Measurements from ENCODE around the gene ICA1. TPM values are rescaled to one million over a fixed set of nuclear protein-coding genes. Genes with fewer than 3 reads are reported as not detected.

ICA1 gene
- total RNA-seq, 4 donors from 2014 or later = 4.1 to 7.4 (median 5.8) TPM

DNA sequence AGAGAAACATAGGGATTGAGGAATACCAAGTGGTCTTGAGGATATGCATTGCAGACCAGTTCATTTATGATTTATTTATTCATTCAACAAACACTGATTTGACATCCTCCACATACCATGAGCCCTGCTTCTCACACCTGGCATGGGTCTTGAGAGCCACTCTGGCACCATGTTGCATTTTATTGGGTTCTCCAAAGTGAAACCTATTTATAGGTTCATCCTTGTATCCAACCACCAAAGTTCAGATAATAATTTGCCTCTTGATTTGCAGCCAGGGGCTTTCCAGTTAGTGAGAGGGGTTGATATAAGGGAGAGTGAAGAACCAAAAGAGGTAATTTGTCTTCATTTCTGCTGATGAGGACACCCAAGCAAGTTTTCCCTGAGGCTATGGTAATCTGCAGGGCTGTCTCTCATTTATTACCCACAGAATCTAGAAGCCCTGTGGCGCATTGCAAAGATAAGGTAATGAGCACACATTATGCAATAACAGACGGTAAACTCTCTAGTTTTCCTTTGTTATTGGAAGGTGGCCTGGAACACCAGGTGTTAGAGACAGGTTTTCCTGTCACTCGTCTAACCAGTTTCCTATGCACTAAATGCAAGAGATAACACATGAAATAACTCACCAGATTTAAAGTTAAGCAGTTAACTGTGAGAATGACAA lies 28.8 kb upstream of the ICA1 start:
- WGBS = 40% methylated on average over 3 of the region's 3 CpGs
- intact Hi-C loops (cut with DNase I) = no loop called here
- no peaks in the 10 kb centered on the region for H3K9me3 ChIP-seq
- TF ChIP-seq EP300 (IDR thresholded peaks at IDR 0.05) (no peak), POLR2A (IDR thresholded peaks at IDR 0.05; ENCODE audit: low read depth) (no peak), CTCF (IDR thresholded peaks at IDR 0.05) (no peak)
- no peak for DNase-seq (ENCODE audit: extremely low spot score)
- H3K4me1 ChIP-seq = no peaks in the 10 kb centered on the region
- H3K27ac ChIP-seq (replicated peaks in 1 of 4) = no peak overlapping the region
- H3K36me3 ChIP-seq = no peaks in the 10 kb centered on the region
- H3K27me3 ChIP-seq = no peaks in the 10 kb centered on the region
- no peak overlapping the region for H3K4me3 ChIP-seq

GRCh38 chr7:8286118-8286517 lies 24.2 kb upstream of the ICA1 start:
- H3K4me1 ChIP-seq = peaks cover 0 to 3% (median 0%) of the 10 kb centered on the region in 4 donors
- intact Hi-C loops (cut with DNase I) = no loop called here
- H3K27ac ChIP-seq (replicated peaks in 1 of 4) = no peak overlapping the region
- no peak for DNase-seq (ENCODE audit: extremely low spot score)
- H3K27me3 ChIP-seq = no peaks in the 10 kb centered on the region
- H3K9me3 ChIP-seq = no peaks in the 10 kb centered on the region
- no peak for TF ChIP-seq POLR2A (IDR thresholded peaks at IDR 0.05; ENCODE audit: low read depth)
- TF ChIP-seq POLR2AphosphoS5 (IDR thresholded peaks at IDR 0.05) = no peak
- no peak for TF ChIP-seq EP300 (IDR thresholded peaks at IDR 0.05)
- TF ChIP-seq CTCF (IDR thresholded peaks at IDR 0.05) = no peak
- H3K4me3 ChIP-seq = no peak overlapping the region
- H3K36me3 ChIP-seq = no peaks in the 10 kb centered on the region
- WGBS = 88% methylated on average over 2 of the region's 2 CpGs

GRCh38 chr7:8285155-8285554 lies 23.2 kb upstream of the ICA1 start:
- Histone ChIP-seq H3K27ac (replicated peaks in 1 of 4) (no peak overlapping the region), H3K9me3 (no peaks in the 10 kb centered on the region)

DNA sequence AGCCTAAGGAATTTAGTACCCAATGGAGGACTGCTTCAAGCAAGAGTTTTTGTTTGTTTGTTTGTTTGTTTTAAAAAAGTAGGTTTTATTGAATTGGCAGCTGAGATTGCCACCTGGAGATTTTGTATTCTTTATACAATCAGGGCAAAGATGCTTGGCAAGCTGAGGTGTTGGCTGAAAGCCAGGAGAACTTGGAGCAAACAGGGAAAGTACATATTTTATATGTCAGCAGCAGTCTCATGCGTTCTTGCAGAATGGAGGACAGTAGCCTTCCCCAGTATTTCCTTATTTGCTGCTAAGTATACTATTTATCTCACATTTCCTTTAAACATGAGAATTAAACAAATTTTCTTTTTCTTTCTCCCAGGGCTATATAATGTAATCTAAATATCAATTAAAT lies 22.6 kb upstream of the ICA1 start:
- DNase-seq (ENCODE audit: extremely low spot score) = no peak
- Histone ChIP-seq H3K4me3 (no peak overlapping the region), H3K9me3 (no peaks in the 10 kb centered on the region), H3K4me1 (peaks cover 0 to 3% (median 0%) of the 10 kb centered on the region in 4 donors), H3K27me3 (no peaks in the 10 kb centered on the region), H3K27ac (replicated peaks in 1 of 4) (no peak overlapping the region), H3K36me3 (no peaks in the 10 kb centered on the region)
- intact Hi-C loops (cut with DNase I) = no loop called here
- no peak for TF ChIP-seq EP300 (IDR thresholded peaks at IDR 0.05)
- WGBS = 32% methylated on average over 1 of the region's 1 CpG

More at GRCh38 chr7:8285155-8285554, 23.2 kb upstream of the ICA1 start:
- H3K36me3 ChIP-seq = no peaks in the 10 kb centered on the region
- TF ChIP-seq POLR2A (IDR thresholded peaks at IDR 0.05; ENCODE audit: low read depth) (no peak), CTCF (IDR thresholded peaks at IDR 0.05) (no peak), POLR2AphosphoS5 (IDR thresholded peaks at IDR 0.05) (no peak), EP300 (IDR thresholded peaks at IDR 0.05) (no peak)
- no peak overlapping the region for H3K4me3 ChIP-seq
- peaks cover 0 to 3% (median 0%) of the 10 kb centered on the region in 4 donors for H3K4me1 ChIP-seq
- DNase-seq (ENCODE audit: extremely low spot score) = no peak
- H3K27me3 ChIP-seq = no peaks in the 10 kb centered on the region
- intact Hi-C loops (cut with DNase I) = no loop called here

DNA sequence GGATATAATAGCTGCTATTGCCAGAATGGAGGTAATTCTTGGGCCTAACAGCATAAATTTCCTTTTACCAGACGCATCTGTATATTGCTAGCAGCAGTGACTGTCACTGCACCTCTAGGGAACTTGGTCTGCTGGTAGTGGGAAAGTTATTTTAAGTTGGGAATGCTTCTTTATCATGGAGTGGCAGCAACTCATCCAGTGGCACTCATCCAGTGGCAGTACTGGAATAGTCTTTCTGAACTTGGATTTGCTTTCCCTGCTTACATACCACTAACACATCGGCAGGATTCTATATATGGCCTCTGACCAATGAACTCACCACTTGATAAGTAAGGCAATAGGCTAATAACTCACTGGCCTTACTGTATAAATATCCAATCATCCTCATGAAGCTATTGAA lies 22.0 kb upstream of the ICA1 start:
- Histone ChIP-seq H3K9me3 (no peaks in the 10 kb centered on the region), H3K27ac (replicated peaks in 1 of 4) (no peak overlapping the region), H3K4me3 (no peak overlapping the region), H3K4me1 (peaks cover 0 to 3% (median 0%) of the 10 kb centered on the region in 4 donors), H3K27me3 (no peaks in the 10 kb centered on the region), H3K36me3 (no peaks in the 10 kb centered on the region)
- no peak for DNase-seq (ENCODE audit: extremely low spot score)
- WGBS = 73% methylated on average over 2 of the region's 2 CpGs
- intact Hi-C loops (cut with DNase I) = no loop called here
- TF ChIP-seq CTCF (IDR thresholded peaks at IDR 0.05) (no peak), EP300 (IDR thresholded peaks at IDR 0.05) (no peak), POLR2A (IDR thresholded peaks at IDR 0.05; ENCODE audit: low read depth) (no peak), POLR2AphosphoS5 (IDR thresholded peaks at IDR 0.05) (no peak)

Data from esophagus muscularis mucosa (tissue), 4 donors.